Dermis microvascular lymphatic vessel endothelial cell (primary cell): ENCODE results near the gene GTPBP4. TPM values are rescaled to one million over a fixed set of nuclear protein-coding genes. Genes with fewer than 3 reads are reported as not detected.
A peak's percentile ranks its signal among the peaks of the same experiment; 100 is the strongest.
"Not testable (repeated sequence)": the region's sequence is repeated elsewhere in the genome, so short reads cannot be mapped to it uniquely, and the experiment has no call there.

ENCODE experiments used
- DNase-seq, 2 donors: peaks; one replicate each; pipeline versions ENCODE4 v3.0.0 to v3.0.0-alpha.2; 2010; ENCODE audit warnings: low read depth in 2 of 2
- total RNA-seq: library from RNA; depleted of rRNA; stranded (reverse); fragments of >200 nt; gene quantifications from 2 replicates; pipeline ENCODE4 v1.2.1, GENCODE V29; 2014

GTPBP4 gene
- total RNA-seq, 1 donor from 2014 or later, result 19.0 TPM

GRCh38 chr10:988667-989545, 672 bp downstream of the GTPBP4 start:
- peak in 1 of 2 donors; percentile 24 for DNase-seq

- DNase-seq, result no peak
Observed at GRCh38 chr10:990808-991207, 2.6 kb downstream of the GTPBP4 start.

- DNase-seq, result no peak
Observed at GRCh38 chr10:992467-992866, 4.2 kb downstream of the GTPBP4 start.

GRCh38 chr10:992871-993270, 4.6 kb downstream of the GTPBP4 start:
- DNase-seq, result no peak

- no peak for DNase-seq
Observed at GRCh38 chr10:994836-995558, 6.8 kb downstream of the GTPBP4 start.

GRCh38 chr10:995559-995926, 7.3 kb downstream of the GTPBP4 start:
- DNase-seq, result no peak

- DNase-seq, result no peak
Observed at GRCh38 chr10:996031-996430, 7.8 kb downstream of the GTPBP4 start.

- no peak for DNase-seq
Observed at GRCh38 chr10:997266-998022, 9.2 kb downstream of the GTPBP4 start.

- no peak for DNase-seq
Observed at GRCh38 chr10:1002425-1003006, 14.3 kb downstream of the GTPBP4 start.

- no peak for DNase-seq
Observed at GRCh38 chr10:1003884-1004670, 15.8 kb downstream of the GTPBP4 start.

- DNase-seq, result no peak
Observed at GRCh38 chr10:1006573-1006972, 18.3 kb downstream of the GTPBP4 start.

- DNase-seq, result no peak
Observed at GRCh38 chr10:1007583-1007982, 19.3 kb downstream of the GTPBP4 start.

GRCh38 chr10:1009071-1009494, 20.8 kb downstream of the GTPBP4 start:
- DNase-seq, result no peak

- DNase-seq, result not testable (repeated sequence)
Observed at GRCh38 chr10:1009947-1010346, 21.7 kb downstream of the GTPBP4 start.

- no peak for DNase-seq
Observed at GRCh38 chr10:1010703-1011102, 22.5 kb downstream of the GTPBP4 start.

GRCh38 chr10:1011696-1012095, 23.5 kb downstream of the GTPBP4 start:
- DNase-seq, result no peak

GRCh38 chr10:1015688-1016087, 27.5 kb downstream of the GTPBP4 start:
- DNase-seq, result no peak

GRCh38 chr10:1019362-1019761, 31.1 kb downstream of the GTPBP4 start:
- DNase-seq, result no peak

GRCh38 chr10:1020460-1020859, 32.2 kb downstream of the GTPBP4 start:
- DNase-seq, result no peak

- DNase-seq, result no peak
Observed at GRCh38 chr10:1020958-1021357, 32.7 kb downstream of the GTPBP4 start.

- peak in 1 of 2 donors; percentile 20 for DNase-seq
Observed at GRCh38 chr10:1022413-1022812, 34.2 kb downstream of the GTPBP4 start.
